PC-3 (cell line): ENCODE measurements around the gene ADGRG3. TPM values are rescaled to one million over a fixed set of nuclear protein-coding genes. Genes with fewer than 3 reads are reported as not detected.

Experiments used
- ATAC-seq: fragments of 200-7000 bp; cut with Tn5 transposase; 2 replicates; pipeline ENCODE4 v1.9.1; 2020; ENCODE audit warnings: mild to moderate bottlenecking, moderate library complexity
- BruUV-seq: library from RNA; stranded (reverse); fragments of 400-500 nt; replicated peaks from 2 replicates; lab custom pipeline; 2021; lab: Mats Ljungman, UMichigan
- CTCF ChIA-PET: fragments of 300-600 bp; sonication (Branson Sonifier 250); formaldehyde crosslinking; loops from one replicate; lab custom pipeline; 2022; ENCODE audit warnings: antibody characterized with exemption; lab: Charles Lee
- POLR2A ChIA-PET: fragments of 300-600 bp; sonication (Branson Sonifier 250); formaldehyde crosslinking; loops from one replicate; lab custom pipeline; 2022; ENCODE audit warnings: antibody characterized with exemption; ENCODE audit not compliant: unreplicated experiment; lab: Charles Lee
- DNase-seq: peaks from one replicate; pipeline ENCODE4 v3.0.0-alpha.2; 2015
- H2AFZ ChIP-seq: fragments of 300-600 bp; sonication (generic); 2 replicates; pipeline ENCODE4 v1.6.0; 2016; ENCODE audit warnings: antibody characterized with exemption, low read length
- H3F3A ChIP-seq: fragments of 300-600 bp; sonication (generic); one replicate; pipeline ENCODE4 v1.6.0; 2017; ENCODE audit warnings: antibody characterized with exemption, low read length, control low read depth, mild to moderate bottlenecking; ENCODE audit not compliant: unreplicated experiment
- H3K27ac ChIP-seq: fragments of 300-600 bp; sonication (generic); 2 replicates; pipeline ENCODE4 v1.5.1; 2016; ENCODE audit warnings: mild to moderate bottlenecking, low read length
- H3K27me3 ChIP-seq: fragments of 300-600 bp; sonication (generic); 2 replicates; pipeline ENCODE4 v1.6.1; 2016; ENCODE audit warnings: low read length, mixed read lengths
- H3K36me3 ChIP-seq: fragments of 300-600 bp; sonication (generic); 2 replicates; pipeline ENCODE4 v1.6.1; 2016; ENCODE audit warnings: low read depth, mixed run types, low read length, mixed read lengths
- H3K4me1 ChIP-seq: fragments of 300-600 bp; sonication (generic); 2 replicates; pipeline ENCODE4 v1.5.1; 2016; ENCODE audit warnings: low read length; ENCODE audit not compliant: insufficient read depth
- H3K4me2 ChIP-seq: fragments of 300-600 bp; sonication (generic); 2 replicates; pipeline ENCODE4 v1.6.0; 2016; ENCODE audit warnings: low read length
- H3K4me3 ChIP-seq: fragments of 300-600 bp; sonication (generic); 2 replicates; pipeline ENCODE4 v1.5.1; 2016; ENCODE audit warnings: mild to moderate bottlenecking, low read length, mixed read lengths
- H3K79me2 ChIP-seq: fragments of 300-600 bp; sonication (generic); 2 replicates; pipeline ENCODE4 v1.6.1; 2017; ENCODE audit warnings: low read length, mixed read lengths
- H3K9ac ChIP-seq: fragments of 300-600 bp; sonication (generic); 2 replicates; pipeline ENCODE4 v1.6.0; 2016; ENCODE audit warnings: mild to moderate bottlenecking, low read length
- H3K9me2 ChIP-seq: fragments of 300-600 bp; sonication (generic); replicated peaks from 2 replicates; pipeline ENCODE4 v1.6.1; 2016; ENCODE audit warnings: mixed run types, low read length, mixed read lengths
- H3K9me3 ChIP-seq: fragments of 300-600 bp; sonication (generic); 2 replicates; pipeline ENCODE4 v1.6.1; 2016; ENCODE audit warnings: low read length, mixed read lengths
- H4K20me1 ChIP-seq: fragments of 300-600 bp; sonication (generic); 2 replicates; pipeline ENCODE4 v1.6.1; 2016; ENCODE audit warnings: low read length, mixed read lengths
- CTCF ChIP-seq: fragments of 300-600 bp; sonication (generic); conservative IDR thresholded peaks from 2 replicates; pipeline ENCODE4 v1.5.1; 2017; ENCODE audit warnings: antibody characterized with exemption, low read depth, mild to moderate bottlenecking, low read length
- EZH2 ChIP-seq: fragments of 300-600 bp; sonication (generic); IDR thresholded peaks from one replicate; pipeline ENCODE4 v1.6.1; 2017; ENCODE audit warnings: antibody characterized with exemption, mild to moderate bottlenecking, low read length; ENCODE audit not compliant: unreplicated experiment
- EZH2phosphoT487 ChIP-seq: fragments of 300-600 bp; sonication (generic); IDR thresholded peaks from 2 replicates; pipeline ENCODE4 v1.6.1; 2018; ENCODE audit warnings: mild to moderate bottlenecking, antibody characterized with exemption, low read length, borderline replicate concordance
- intact Hi-C: fragments of 100-400 bp; cut with micrococcal nuclease; formaldehyde crosslinking; loops from 2 replicates; pipeline ENCODE4 v1.9.0; 2023
- total RNA-seq: library from RNA; depleted of rRNA; stranded (reverse); fragments of >200 nt; gene quantifications from 2 replicates; pipeline ENCODE4 v1.2.3, GENCODE V29; 2014

The ADGRG3 gene
- total RNA-seq, 1 experiment from 2014 or later, result not detected

GRCh38 chr16:57696240-57696639, 28.1 kb downstream of the ADGRG3 start:
- H3K4me1 ChIP-seq, result no peaks in the 10 kb centered on the region
- ChIA-PET POLR2A (no interaction called here), CTCF (no interaction called here)
- no peak overlapping the region for H3K27ac ChIP-seq
- H3K9me2 ChIP-seq, result no peaks in the 10 kb centered on the region
- no peaks in the 10 kb centered on the region for H4K20me1 ChIP-seq
- DNase-seq, result no peak
- H3K9ac ChIP-seq, result no peak overlapping the region
- H3K4me2 ChIP-seq, result no peak overlapping the region
- H3K9me3 ChIP-seq, result no peaks in the 10 kb centered on the region
- no TSS peak for BruUV-seq
- no peak overlapping the region for H2AFZ ChIP-seq
- ATAC-seq, result no peak
- no peak overlapping the region for H3K4me3 ChIP-seq
- H3K36me3 ChIP-seq, result no peaks in the 10 kb centered on the region
- intact Hi-C loops, result no loop called here
- TF ChIP-seq EZH2 (no peak), CTCF (no peak), EZH2phosphoT487 (no peak)
- H3K79me2 ChIP-seq, result no peaks in the 10 kb centered on the region
- no peaks in the 10 kb centered on the region for H3K27me3 ChIP-seq
- no peaks in the 10 kb centered on the region for H3F3A ChIP-seq

- TF ChIP-seq EZH2phosphoT487, result no peak
- no peak for TF ChIP-seq EZH2
- TF ChIP-seq CTCF, result no peak
- no peak overlapping the region for H3K4me2 ChIP-seq
- H3F3A ChIP-seq, result no peaks in the 10 kb centered on the region
- no TSS peak for BruUV-seq
- ATAC-seq (no peak), DNase-seq (no peak)
- no peak overlapping the region for H3K9ac ChIP-seq
- no peaks in the 10 kb centered on the region for H3K79me2 ChIP-seq
- no peaks in the 10 kb centered on the region for H4K20me1 ChIP-seq
- no peak overlapping the region for H3K27ac ChIP-seq
- ChIA-PET CTCF (no interaction called here), POLR2A (no interaction called here)
- no peaks in the 10 kb centered on the region for H3K36me3 ChIP-seq
- no peak overlapping the region for H3K4me3 ChIP-seq
- intact Hi-C loops, result no loop called here
- H3K4me1 ChIP-seq, result no peaks in the 10 kb centered on the region
- H2AFZ ChIP-seq, result no peak overlapping the region
- H3K9me2 ChIP-seq, result no peaks in the 10 kb centered on the region
- H3K9me3 ChIP-seq, result no peaks in the 10 kb centered on the region
- no peaks in the 10 kb centered on the region for H3K27me3 ChIP-seq
These were observed 29.9 kb downstream of the ADGRG3 start for GRCh38 chr16:57697896-57698537.

- Histone ChIP-seq H3F3A (no peaks in the 10 kb centered on the region), H2AFZ (no peak overlapping the region), H3K36me3 (no peaks in the 10 kb centered on the region), H3K4me3 (no peak overlapping the region), H3K9me3 (no peaks in the 10 kb centered on the region), H3K9ac (no peak overlapping the region), H3K9me2 (no peaks in the 10 kb centered on the region), H3K27me3 (no peaks in the 10 kb centered on the region), H3K79me2 (no peaks in the 10 kb centered on the region), H3K4me2 (no peak overlapping the region), H3K4me1 (no peaks in the 10 kb centered on the region), H3K27ac (no peak overlapping the region), H4K20me1 (no peaks in the 10 kb centered on the region)
- ChIA-PET POLR2A (no interaction called here), CTCF (no interaction called here)
- no peak for ATAC-seq
- BruUV-seq, result no TSS peak
- no peak for DNase-seq
- intact Hi-C loops, result no loop called here
- TF ChIP-seq EZH2 (no peak), CTCF (no peak), EZH2phosphoT487 (no peak)
These were observed 30.8 kb downstream of the ADGRG3 start for GRCh38 chr16:57698812-57699405.
